GM12878 (cell line): ENCODE measurements around the gene FAM185A. TPM values are rescaled to one million over a fixed set of nuclear protein-coding genes. Genes with fewer than 3 reads are reported as not detected.

Experiments used
- ATAC-seq: fragments of 200-7000 bp; cut with Tn5 transposase; 3 replicates; pipeline ENCODE4 v1.9.1; 2020; ENCODE audit warnings: mild to moderate bottlenecking, moderate library complexity
- BruUV-seq: library from RNA; stranded (reverse); fragments of 400-500 nt; replicated peaks from 2 replicates; lab custom pipeline; 2021; lab: Mats Ljungman, UMichigan
- CTCF ChIA-PET: fragments of 300-600 bp; sonication (Branson Sonifier 250); formaldehyde crosslinking; extraction: SDS; loops from one replicate; lab custom pipeline; 2021; ENCODE audit warnings: inconsistent platforms; lab: Yijun Ruan, JAX
- POLR2A ChIA-PET: fragments of 350-600 bp; formaldehyde crosslinking; extraction: SDS; loops from one replicate; lab custom pipeline; 2021; ENCODE audit warnings: inconsistent platforms; lab: Charles Lee
- RAD21 ChIA-PET: fragments of 300-600 bp; sonication (Branson Sonifier 250); formaldehyde crosslinking; loops from one replicate; lab custom pipeline; 2023; ENCODE audit warnings: antibody characterized with exemption; ENCODE audit not compliant: unreplicated experiment; lab: Charles Lee
- SMC1A ChIA-PET: fragments of 300-600 bp; sonication (Branson Sonifier 250); formaldehyde crosslinking; loops from one replicate; lab custom pipeline; 2023; ENCODE audit not compliant: unreplicated experiment, uncharacterized antibody; lab: Charles Lee
- DNase-seq: peaks from one replicate; pipeline ENCODE4 v3.0.0-alpha.2; 2011; ENCODE audit warnings: low read depth, low spot score
- FAIRE-seq: peaks from 3 replicates; lab custom pipeline; 2011; peaks lifted over from hg19 to GRCh38; lab: Jason Lieb, UNC
- H2AFZ ChIP-seq: 2 replicates; pipeline ENCODE4 v1.6.0; 2011; ENCODE audit warnings: low read depth, low read length, control low read depth; ENCODE audit not compliant: control insufficient read depth
- H3K27ac ChIP-seq: 2 replicates; pipeline ENCODE4 v1.5.1; 2011; ENCODE audit warnings: control low read depth; ENCODE audit not compliant: control insufficient read depth, insufficient read depth
- H3K27me3 ChIP-seq, 2 experiments: replicated peaks in 1 of 2; 2 replicates each; pipeline versions ENCODE4 v1.6.0 to v1.6.1; 2011; ENCODE audit warnings: low read length in 1 of 2; ENCODE audit not compliant: control insufficient read depth in 2 of 2, insufficient read depth in 2 of 2
- H3K36me3 ChIP-seq, 2 experiments: 2 replicates each; pipeline ENCODE4 v1.5.1; 2011; ENCODE audit warnings: low read length in 1 of 2; ENCODE audit not compliant: control insufficient read depth in 2 of 2, insufficient read depth in 2 of 2
- H3K4me1 ChIP-seq: 2 replicates; pipeline ENCODE4 v1.6.1; 2011; ENCODE audit warnings: mild to moderate bottlenecking, low read length, moderate library complexity, mixed read lengths; ENCODE audit not compliant: control insufficient read depth, insufficient read depth
- H3K4me2 ChIP-seq: 2 replicates; pipeline ENCODE4 v1.6.0; 2011; ENCODE audit warnings: control low read depth; ENCODE audit not compliant: control insufficient read depth, insufficient read depth
- H3K4me3 ChIP-seq: fragments of 200-600 bp; sonication (generic); 2 replicates; pipeline ENCODE4 v1.5.1; 2016
- H3K79me2 ChIP-seq: 2 replicates; pipeline ENCODE4 v1.6.0; 2011; ENCODE audit warnings: low read length; ENCODE audit not compliant: control insufficient read depth, insufficient read depth
- H3K9ac ChIP-seq: 2 replicates; pipeline ENCODE4 v1.8.0; 2011; ENCODE audit warnings: low read length, control low read depth, mixed read lengths; ENCODE audit not compliant: control insufficient read depth, insufficient read depth
- H3K9me3 ChIP-seq: replicated peaks from 3 replicates; pipeline ENCODE4 v1.5.1; 2011; ENCODE audit warnings: mild to moderate bottlenecking, low read length; ENCODE audit not compliant: control insufficient read depth, insufficient read depth
- H4K20me1 ChIP-seq: 2 replicates; pipeline ENCODE4 v1.6.0; 2011; ENCODE audit not compliant: control insufficient read depth, insufficient read depth
- BRCA1 ChIP-seq: IDR thresholded peaks from 2 replicates; pipeline ENCODE4 v1.6.1; 2011; ENCODE audit warnings: low read depth, low read length, improper control_type of control experiment
- EZH2 ChIP-seq: IDR thresholded peaks from 2 replicates; pipeline ENCODE4 v1.6.1; 2012; ENCODE audit warnings: low read depth, mild to moderate bottlenecking, control low read depth, inconsistent platforms, low read length, borderline replicate concordance; ENCODE audit not compliant: control insufficient read depth
- HCFC1 ChIP-seq: fragments of 150-350 bp; IDR thresholded peaks from 2 replicates; pipeline ENCODE4 v1.6.1; 2014; ENCODE audit warnings: low read length
- KLF5 ChIP-seq: fragments of 450-650 bp; IDR thresholded peaks from 2 replicates; pipeline ENCODE4 v1.6.1; 2014; ENCODE audit warnings: mild to moderate bottlenecking; ENCODE audit not compliant: partially characterized antibody
- LARP7 ChIP-seq: fragments of 450-650 bp; IDR thresholded peaks from 2 replicates; pipeline ENCODE4 v1.6.1; 2017; ENCODE audit warnings: mild to moderate bottlenecking
- NFYA ChIP-seq: IDR thresholded peaks from 2 replicates; pipeline ENCODE4 v1.6.1; 2011; ENCODE audit warnings: low read depth, mild to moderate bottlenecking, low read length, improper control_type of control experiment, borderline replicate concordance
- PML ChIP-seq: IDR thresholded peaks from 2 replicates; pipeline ENCODE4 v1.6.1; 2012; ENCODE audit warnings: low read length, inconsistent platforms
- SMAD5 ChIP-seq: IDR thresholded peaks from 2 replicates; pipeline ENCODE4 v1.6.1; 2016; ENCODE audit warnings: antibody characterized with exemption, low read depth
- SREBF2 ChIP-seq: IDR thresholded peaks from 2 replicates; pipeline ENCODE4 v1.6.1; 2012; ENCODE audit warnings: mild to moderate bottlenecking, low read length
- SRF ChIP-seq, 2 experiments: IDR thresholded peaks; 2 replicates each; pipeline ENCODE4 v1.6.1; 2011; ENCODE audit warnings: low read depth in 2 of 2, low read length in 2 of 2, mild to moderate bottlenecking in 1 of 2, moderate library complexity in 1 of 2
- STAT3 ChIP-seq: IDR thresholded peaks from 2 replicates; pipeline ENCODE4 v1.6.1; 2011; ENCODE audit warnings: low read depth, low read length, improper control_type of control experiment
- ZBED1 ChIP-seq: IDR thresholded peaks from 2 replicates; pipeline ENCODE4 v1.6.1; 2016; ENCODE audit warnings: borderline replicate concordance
- WGBS: methylation state at CpG from one replicate; pipeline ENCODE4 v1.1.6; 2016; ENCODE audit warnings: low lambda C conversion rate; ENCODE audit not compliant: insufficient replicate concordance, insufficient coverage; ENCODE audit errors: missing lambda C conversion rate; 5-methylcytosine and 5-hydroxymethylcytosine counted together
- in situ Hi-C: fragments of 300-500 bp; cut with MboI; formaldehyde crosslinking; loops from 9 replicates; pipeline ENCODE4 v1.14.3; 2018; ENCODE audit warnings: mixed read lengths
- intact Hi-C: fragments of 100-400 bp; cut with micrococcal nuclease; formaldehyde crosslinking; loops from one replicate; pipeline ENCODE4 v1.14.2; 2022; ENCODE audit not compliant: unreplicated experiment
- polyA plus RNA-seq, 11 experiments: library from polyadenylated mRNA; depleted of rRNA in 4 of 11; unstranded in 6 of 11; stranded (reverse) in 5 of 11; fragments of >200 nt; fragmentation: Nextera tagmentation in 4 of 11; fragmentation: Illumina TruSeq in 1 of 11; extraction: Ambion mirVana in 4 of 11; extraction: Trizol in 1 of 11; gene quantifications; 1 replicate in 1 of 11; 2 replicates in 10 of 11; pipeline versions ENCODE4 v1.2.1 to v1.2.3, GENCODE V29; 2011 to 2016; ENCODE audit warnings: inconsistent platforms in 2 of 11, missing spikeins in 2 of 11, low read depth in 1 of 11
- total RNA-seq, 4 experiments: library from RNA; depleted of rRNA in 3 of 4; stranded (reverse); fragments of >200 nt in 3 of 4; fragmentation: Illumina TruSeq in 1 of 4; extraction: Trizol in 1 of 4; gene quantifications; 2 replicates each; pipeline versions ENCODE4 v1.2.1 to v1.2.3, GENCODE V29; 2013 to 2021

The FAM185A gene
- total and polyA plus RNA-seq, 10 of the 15 experiments (the other 5 are each of a cell fraction or from before 2014, with no cell fraction given): 1.9 to 12.8 (median 8.6) TPM

DNA sequence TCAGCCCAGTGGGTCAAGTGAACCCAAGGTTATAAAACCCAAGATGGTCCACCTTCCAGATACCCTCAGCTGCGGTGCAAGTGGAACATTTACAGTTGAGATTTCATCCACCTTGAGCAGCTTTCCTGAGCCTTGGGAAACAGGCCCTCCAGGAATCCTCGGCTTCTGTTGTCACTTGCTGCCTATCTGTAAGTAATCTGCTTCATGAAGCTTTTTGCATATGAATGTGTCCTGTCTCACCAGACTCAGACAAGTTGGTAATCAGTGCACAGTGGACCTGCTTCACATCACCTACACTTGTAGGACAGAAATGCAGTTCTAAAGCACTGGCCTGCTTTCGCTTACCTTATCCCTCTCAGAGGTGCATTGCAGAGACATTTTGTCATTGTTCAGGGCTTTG, 80.3 kb downstream of the FAM185A start (continued):
- TF ChIP-seq KLF5 (no peak), SRF (IDR thresholded peaks at IDR 0.05; ENCODE audit: low read depth in 2 of 2, low read length in 2 of 2) (no peak)
- TF ChIP-seq, all 136 proteins: peak for 0

DNA sequence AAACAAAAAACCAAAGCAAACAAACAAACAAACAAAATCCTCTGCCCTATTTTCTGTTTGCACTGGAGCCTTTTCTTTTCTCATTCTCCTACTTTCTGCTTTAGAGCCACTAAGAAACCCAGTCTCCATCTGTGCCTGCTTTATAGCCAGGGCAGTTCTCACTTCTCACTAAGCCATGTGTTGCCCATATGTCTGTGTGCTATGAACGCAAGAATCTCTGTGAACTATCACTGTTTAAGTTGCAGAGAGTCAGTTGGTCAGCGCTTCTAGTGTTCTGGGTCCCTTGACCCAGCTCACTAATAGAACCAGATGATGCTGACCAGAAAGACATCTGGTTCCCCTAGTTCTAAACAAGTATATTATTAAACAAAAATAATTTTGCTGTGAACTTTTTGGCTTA, 81.4 kb downstream of the FAM185A start:
- WGBS: 96% methylated on average over 2 of the region's 2 CpGs

More for the DNA sequence above, 81.4 kb downstream of the FAM185A start:
- Histone ChIP-seq H3K9me3 (no peaks in the 10 kb centered on the region), H3K79me2 (no peaks in the 10 kb centered on the region), H3K9ac (no peak overlapping the region), H2AFZ (no peak overlapping the region), H4K20me1 (no peaks in the 10 kb centered on the region), H3K4me2 (no peak overlapping the region), H3K4me3 (no peak overlapping the region), H3K27ac (no peak overlapping the region), H3K4me1 (peaks cover 2% of the 10 kb centered on the region; the same call in 1 of the 2 replicates), H3K36me3 (no peaks in the 10 kb centered on the region), H3K27me3 (no peaks in the 10 kb centered on the region)
- no peak for TF ChIP-seq NFYA
- TF ChIP-seq EZH2: no peak
- TF ChIP-seq ZBED1: no peak
- no peak for TF ChIP-seq STAT3
- TF ChIP-seq PML: no peak
- no peak for TF ChIP-seq SRF (IDR thresholded peaks at IDR 0.05; ENCODE audit: low read depth in 2 of 2, low read length in 2 of 2)
- no peak for TF ChIP-seq SREBF2
- TF ChIP-seq BRCA1: no peak
- no peak for TF ChIP-seq SMAD5
- no peak for TF ChIP-seq HCFC1
- no peak for TF ChIP-seq LARP7
- in situ Hi-C loops: no loop called here
- POLR2A ChIA-PET: no interaction called here
- DNase-seq: no peak
- intact Hi-C loops: no loop called here
- ATAC-seq: no peak
- CTCF ChIA-PET: no interaction called here
- RAD21 ChIA-PET: no interaction called here
- FAIRE-seq: no peak
- SMC1A ChIA-PET: no interaction called here
- BruUV-seq: no TSS peak
